Activated T-cell treated with anti-CD3 and anti-CD28 coated beads for 24 hours (primary cell): Measurements from ENCODE around the gene RPSA.
"Not testable (repeated sequence)": the region's sequence is repeated elsewhere in the genome, so short reads cannot be mapped to it uniquely, and the experiment has no call there.

Experiments
- DNase-seq: peaks from one replicate; pipeline ENCODE4 v3.0.0-alpha.2; 2020; ENCODE audit warnings: low read depth

The RPSA gene

GRCh38 chr3:39454591-39455217, 48.2 kb downstream of the RPSA start:
- no peak for DNase-seq

- no peak for DNase-seq
Observed at GRCh38 chr3:39456159-39456558, 49.6 kb downstream of the RPSA start.

DNA sequence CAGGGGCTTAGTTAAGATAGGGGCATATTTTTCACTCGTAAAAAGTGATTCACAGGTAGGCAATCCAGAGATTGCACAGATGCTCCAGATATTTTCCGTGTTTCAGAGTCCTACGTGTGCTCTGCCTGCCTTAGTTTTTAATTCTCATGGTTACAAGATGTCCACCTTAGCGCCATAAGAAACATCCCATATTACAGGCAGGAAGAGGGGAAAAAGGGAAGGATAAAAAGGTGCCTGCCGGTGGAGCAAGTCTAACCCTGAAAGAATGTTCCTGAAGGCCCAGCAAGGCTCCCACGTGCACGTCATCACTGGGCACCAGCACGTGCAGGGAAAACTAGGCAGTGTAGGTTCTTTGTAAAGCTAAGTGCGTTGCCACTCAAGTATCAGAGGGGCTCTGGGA, 50.8 kb downstream of the RPSA start:
- DNase-seq = no peak

DNA sequence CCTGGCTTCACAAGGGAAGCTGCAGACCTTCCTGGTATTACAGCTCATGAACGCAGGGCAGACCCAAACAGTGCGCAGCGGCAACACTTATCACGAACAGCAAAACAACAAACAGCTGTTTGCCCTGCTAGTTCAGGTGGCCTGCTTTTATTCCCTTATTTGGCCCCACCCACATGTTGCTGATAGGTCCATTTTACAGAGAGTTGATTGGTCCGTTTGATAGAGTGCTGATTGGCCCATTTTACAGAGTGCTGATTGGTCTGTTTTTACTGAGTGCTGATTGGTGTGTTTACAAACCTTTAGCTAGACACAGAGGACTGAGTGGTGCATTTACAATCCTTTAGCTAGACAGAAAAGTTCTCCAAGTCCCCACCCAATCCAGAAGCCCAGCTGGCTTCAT, 52.1 kb downstream of the RPSA start:
- not testable (repeated sequence) for DNase-seq

- DNase-seq = no peak
Observed at GRCh38 chr3:39460677-39461076, 54.2 kb downstream of the RPSA start.
